Mesenchymal stem cell (in vitro differentiated cells and primary cell): ENCODE results near the gene UNC5C.
A peak's percentile ranks its signal among the peaks of the same experiment; 100 is the strongest.

Source experiments
- DNase-seq: peaks from one replicate; pipeline ENCODE4 v3.0.0-alpha.2; 2013
- H2AFZ ChIP-seq: one replicate; pipeline ENCODE4 v1.6.1; 2013; ENCODE audit warnings: low read depth, mild to moderate bottlenecking, control low read depth, inconsistent platforms, low read length, moderate library complexity
- H2AK5ac ChIP-seq: 2 replicates; pipeline ENCODE4 v1.6.1; 2013; ENCODE audit warnings: low read length, moderate library complexity, mild to moderate bottlenecking, inconsistent platforms; ENCODE audit not compliant: severe bottlenecking
- H2BK120ac ChIP-seq: one replicate; pipeline ENCODE4 v1.6.1; 2013; ENCODE audit warnings: low read depth, mild to moderate bottlenecking, inconsistent platforms, low read length, moderate library complexity
- H2BK12ac ChIP-seq, 2 experiments: one replicate each; pipeline ENCODE4 v1.6.1; 2013; ENCODE audit warnings: inconsistent platforms in 2 of 2, low read length in 2 of 2, mild to moderate bottlenecking in 2 of 2, moderate library complexity in 2 of 2, control low read depth in 1 of 2
- H2BK15ac ChIP-seq: one replicate; pipeline ENCODE4 v1.6.1; 2013; ENCODE audit warnings: mild to moderate bottlenecking, low read depth, inconsistent platforms; ENCODE audit not compliant: poor library complexity, severe bottlenecking
- H2BK5ac ChIP-seq: 2 replicates; pipeline ENCODE4 v1.6.1; 2013; ENCODE audit warnings: low read depth, mild to moderate bottlenecking, low read length, control low read depth, inconsistent platforms; ENCODE audit not compliant: poor library complexity, severe bottlenecking
- H3K14ac ChIP-seq, 2 experiments: one replicate each; pipeline ENCODE4 v1.6.1; 2013; ENCODE audit warnings: inconsistent platforms in 2 of 2, low read length in 2 of 2, control low read depth in 1 of 2, mild to moderate bottlenecking in 1 of 2, moderate library complexity in 1 of 2
- H3K18ac ChIP-seq, 2 experiments: one replicate each; pipeline ENCODE4 v1.6.1; 2013; ENCODE audit warnings: inconsistent platforms in 2 of 2, low read length in 2 of 2, control low read depth in 1 of 2, low read depth in 1 of 2, mild to moderate bottlenecking in 1 of 2
- H3K23ac ChIP-seq, 2 experiments: one replicate each; pipeline ENCODE4 v1.6.1; 2013; ENCODE audit warnings: inconsistent platforms in 2 of 2, low read length in 2 of 2, mild to moderate bottlenecking in 2 of 2, moderate library complexity in 2 of 2, control low read depth in 1 of 2
- H3K27ac ChIP-seq: 2 replicates; pipeline ENCODE4 v1.5.1; 2013; ENCODE audit warnings: mild to moderate bottlenecking, moderate library complexity, low read length, control low read depth, inconsistent platforms; ENCODE audit not compliant: poor library complexity, severe bottlenecking
- H3K27me3 ChIP-seq, 2 experiments: 2 replicates each; pipeline versions ENCODE4 v1.6.1 to v1.7.0; 2013; ENCODE audit warnings: low read length in 2 of 2, mild to moderate bottlenecking in 2 of 2, moderate library complexity in 2 of 2, control low read depth in 1 of 2, inconsistent platforms in 1 of 2; ENCODE audit not compliant: control insufficient read depth in 1 of 2, insufficient read depth in 1 of 2
- H3K36me3 ChIP-seq, 2 experiments: 2 replicates each; pipeline versions ENCODE4 v1.6.1 to v1.7.0; 2013; ENCODE audit warnings: low read length in 2 of 2, control low read depth in 1 of 2, inconsistent platforms in 1 of 2, low read depth in 1 of 2, mild to moderate bottlenecking in 1 of 2; ENCODE audit not compliant: insufficient read depth in 2 of 2, control insufficient read depth in 1 of 2
- H3K4ac ChIP-seq, 2 experiments: one replicate each; pipeline ENCODE4 v1.6.1; 2013; ENCODE audit warnings: inconsistent platforms in 2 of 2, low read length in 2 of 2, mild to moderate bottlenecking in 2 of 2, moderate library complexity in 2 of 2, control low read depth in 1 of 2, low read depth in 1 of 2
- H3K4me1 ChIP-seq: 2 replicates; pipeline ENCODE4 v1.6.1; 2013; ENCODE audit warnings: low read depth, low read length, control low read depth; ENCODE audit not compliant: control insufficient read depth, insufficient read depth
- H3K4me2 ChIP-seq: 2 replicates; pipeline ENCODE4 v1.6.1; 2013; ENCODE audit warnings: low read length, mild to moderate bottlenecking, inconsistent platforms; ENCODE audit not compliant: poor library complexity, severe bottlenecking
- H3K4me3 ChIP-seq, 2 experiments: 2 replicates each; pipeline versions ENCODE4 v1.5.1 to v1.7.0; 2013; ENCODE audit warnings: low read length in 2 of 2, mild to moderate bottlenecking in 2 of 2, control low read depth in 1 of 2, low read depth in 1 of 2; ENCODE audit not compliant: insufficient read depth in 1 of 2
- H3K79me1 ChIP-seq: replicated peaks from 2 replicates; pipeline ENCODE4 v1.6.1; 2013; ENCODE audit warnings: mild to moderate bottlenecking, control low read depth, low read length, inconsistent platforms; ENCODE audit not compliant: poor library complexity, severe bottlenecking
- H3K9ac ChIP-seq: 2 replicates; pipeline ENCODE4 v1.7.0; 2013; ENCODE audit warnings: mild to moderate bottlenecking, low read length, moderate library complexity
- H3K9me3 ChIP-seq: 2 replicates; pipeline ENCODE4 v1.7.0; 2013; ENCODE audit warnings: mild to moderate bottlenecking, low read length; ENCODE audit not compliant: control insufficient read depth
- H4K8ac ChIP-seq: one replicate; pipeline ENCODE4 v1.6.1; 2013; ENCODE audit warnings: inconsistent platforms, mild to moderate bottlenecking, low read length, moderate library complexity
- H4K91ac ChIP-seq: one replicate; pipeline ENCODE4 v1.6.1; 2013; ENCODE audit warnings: mild to moderate bottlenecking, low read length, inconsistent platforms
- WGBS: methylation state at CpG from one replicate; pipeline ENCODE4 v1.1.7; 2013; ENCODE audit warnings: mixed read lengths; 5-methylcytosine and 5-hydroxymethylcytosine counted together

UNC5C gene

DNA sequence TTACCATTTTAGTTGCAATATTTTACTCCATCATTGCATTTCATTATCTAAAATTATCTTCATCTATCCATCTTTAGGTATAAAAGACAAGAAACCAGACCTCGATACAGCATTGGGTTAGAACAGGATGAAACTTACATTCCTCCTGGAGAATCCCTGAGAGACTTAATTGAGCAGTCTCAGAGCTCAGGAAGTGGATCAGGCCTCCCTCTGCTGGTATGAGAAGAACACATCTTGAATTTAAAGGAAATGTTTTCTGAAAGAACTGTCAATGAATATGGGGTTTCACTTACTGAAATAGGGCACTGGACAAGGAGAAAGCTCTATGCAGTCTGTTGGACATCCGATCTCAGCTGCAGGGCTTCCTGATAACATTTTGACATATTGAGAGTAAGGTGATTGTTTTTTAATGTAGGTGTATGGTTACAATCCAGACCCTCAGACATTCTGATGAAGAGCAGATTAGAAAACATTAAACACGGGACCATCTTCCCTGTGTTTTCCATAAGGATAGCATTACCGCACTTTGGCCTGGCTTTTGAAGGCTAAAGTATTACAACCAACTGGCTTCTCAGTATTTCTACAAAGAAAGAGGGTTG lies 423.8 kb downstream of the UNC5C start:
- Histone ChIP-seq H3K18ac (peak overlapping the region in 1 of 2 experiments; percentile 8), H2BK15ac (no peak overlapping the region), H3K9me3 (no peaks in the 10 kb centered on the region), H3K23ac (no peak overlapping the region), H4K91ac (no peak overlapping the region), H3K36me3 (peaks cover 0 to 14% of the 10 kb centered on the region in 2 experiments), H3K14ac (no peak overlapping the region), H3K4me2 (no peak overlapping the region), H3K79me1 (no peaks in the 10 kb centered on the region), H2AK5ac (no peak overlapping the region), H4K8ac (no peak overlapping the region), H2BK5ac (no peak overlapping the region), H2AFZ (no peak overlapping the region), H3K4ac (no peak overlapping the region), H2BK120ac (no peak overlapping the region), H3K27me3 (no peaks in the 10 kb centered on the region), H3K9ac (no peak overlapping the region), H2BK12ac (no peak overlapping the region), H3K27ac (no peak overlapping the region), H3K4me3 (no peak overlapping the region), H3K4me1 (no peaks in the 10 kb centered on the region)
- WGBS: 56% methylated on average over 4 of the region's 4 CpGs
- DNase-seq: peak; percentile 73

DNA sequence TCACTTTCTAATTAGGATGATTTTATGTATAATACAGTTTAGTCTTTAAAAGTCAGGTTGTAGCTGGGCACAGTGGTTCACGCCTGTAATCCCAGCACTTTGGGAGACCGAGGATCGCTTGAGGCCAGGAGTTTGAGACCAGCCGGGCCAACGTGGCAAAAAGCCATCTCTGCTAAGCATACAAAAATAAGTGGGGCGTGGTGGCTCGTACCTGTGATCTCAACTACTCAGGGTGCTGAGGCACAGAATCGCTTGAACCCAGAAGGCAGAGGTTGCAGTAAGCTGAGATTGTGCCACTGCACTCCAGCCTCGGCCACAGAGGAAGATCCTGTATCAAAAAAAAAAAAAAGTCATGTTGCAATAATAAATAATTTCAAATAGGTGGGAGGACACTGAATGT lies 426.8 kb downstream of the UNC5C start:
- Histone ChIP-seq H3K4ac (no peak overlapping the region), H3K23ac (no peak overlapping the region), H2BK15ac (no peak overlapping the region), H2AFZ (no peak overlapping the region), H4K8ac (no peak overlapping the region), H3K4me1 (no peaks in the 10 kb centered on the region), H4K91ac (no peak overlapping the region), H3K4me2 (no peak overlapping the region), H2BK12ac (no peak overlapping the region), H3K9me3 (no peaks in the 10 kb centered on the region), H3K14ac (no peak overlapping the region), H3K18ac (no peak overlapping the region), H2BK5ac (no peak overlapping the region), H2BK120ac (no peak overlapping the region), H3K4me3 (no peak overlapping the region), H3K79me1 (no peaks in the 10 kb centered on the region), H3K27me3 (no peaks in the 10 kb centered on the region), H3K36me3 (peaks cover 0 to 21% of the 10 kb centered on the region in 2 experiments), H3K27ac (no peak overlapping the region), H3K9ac (no peak overlapping the region), H2AK5ac (no peak overlapping the region)
- WGBS: 89% methylated on average over 9 of the region's 9 CpGs
- DNase-seq: no peak

- Histone ChIP-seq H2BK5ac (no peak overlapping the region), H3K23ac (no peak overlapping the region), H4K8ac (no peak overlapping the region), H3K36me3 (peaks cover 0 to 25% of the 10 kb centered on the region in 2 experiments), H3K4me1 (no peaks in the 10 kb centered on the region), H2AK5ac (no peak overlapping the region), H4K91ac (no peak overlapping the region), H3K9ac (no peak overlapping the region), H3K4me2 (no peak overlapping the region), H3K27ac (no peak overlapping the region), H3K4me3 (no peak overlapping the region), H3K79me1 (no peaks in the 10 kb centered on the region), H2BK12ac (no peak overlapping the region), H3K18ac (no peak overlapping the region), H3K14ac (no peak overlapping the region), H3K9me3 (no peaks in the 10 kb centered on the region), H3K4ac (no peak overlapping the region), H2AFZ (no peak overlapping the region), H2BK15ac (no peak overlapping the region), H2BK120ac (no peak overlapping the region), H3K27me3 (no peaks in the 10 kb centered on the region)
- DNase-seq: no peak
- 100% methylated on average over 2 of the region's 2 CpGs for WGBS
Measured at GRCh38 chr4:95120456-95120855, 428.3 kb downstream of the UNC5C start.

GRCh38 chr4:95118497-95118896 lies 430.3 kb downstream of the UNC5C start:
- H2BK15ac ChIP-seq: no peak overlapping the region
- no peak overlapping the region for H3K18ac ChIP-seq
- no peak overlapping the region for H2BK5ac ChIP-seq
- no peak overlapping the region for H3K9ac ChIP-seq
- no peaks in the 10 kb centered on the region for H3K4me1 ChIP-seq
- H3K14ac ChIP-seq: no peak overlapping the region
- DNase-seq: no peak
- 84% methylated on average over 6 of the region's 6 CpGs for WGBS
- no peak overlapping the region for H2BK120ac ChIP-seq
- no peak overlapping the region for H3K4me3 ChIP-seq
- no peak overlapping the region for H4K91ac ChIP-seq
- H3K27me3 ChIP-seq: no peaks in the 10 kb centered on the region
- H3K4me2 ChIP-seq: no peak overlapping the region
- no peaks in the 10 kb centered on the region for H3K79me1 ChIP-seq
- H3K36me3 ChIP-seq: peaks cover 0 to 29% of the 10 kb centered on the region in 2 experiments
- no peak overlapping the region for H4K8ac ChIP-seq
- no peak overlapping the region for H2AFZ ChIP-seq
- H2AK5ac ChIP-seq: no peak overlapping the region
- H3K4ac ChIP-seq: no peak overlapping the region
- H3K9me3 ChIP-seq: no peaks in the 10 kb centered on the region
- H3K23ac ChIP-seq: no peak overlapping the region
- no peak overlapping the region for H2BK12ac ChIP-seq
- H3K27ac ChIP-seq: no peak overlapping the region
